Astrocyte of the spinal cord (primary cell): ENCODE data around the gene TRMT112.
A peak's percentile ranks its signal among the peaks of the same experiment; 100 is the strongest.

ENCODE experiments used
- DNase-seq: peaks from one replicate; pipeline ENCODE4 v3.0.0; 2011; ENCODE audit warnings: low read depth, low spot score
- H3K4me3 ChIP-seq: 2 replicates; pipeline ENCODE4 v1.5.1; 2011; ENCODE audit warnings: low read depth, mild to moderate bottlenecking, low read length, moderate library complexity
- CTCF ChIP-seq: IDR thresholded peaks from 2 replicates; pipeline ENCODE4 v1.5.1; 2012; ENCODE audit warnings: low read depth, mild to moderate bottlenecking, low read length, inconsistent platforms
- in situ Hi-C: cut with HindIII; loops from 2 replicates; pipeline ENCODE4 v1.10.0; 2017; ENCODE audit warnings: low sequenced_read_pairs

TRMT112 gene

DNA sequence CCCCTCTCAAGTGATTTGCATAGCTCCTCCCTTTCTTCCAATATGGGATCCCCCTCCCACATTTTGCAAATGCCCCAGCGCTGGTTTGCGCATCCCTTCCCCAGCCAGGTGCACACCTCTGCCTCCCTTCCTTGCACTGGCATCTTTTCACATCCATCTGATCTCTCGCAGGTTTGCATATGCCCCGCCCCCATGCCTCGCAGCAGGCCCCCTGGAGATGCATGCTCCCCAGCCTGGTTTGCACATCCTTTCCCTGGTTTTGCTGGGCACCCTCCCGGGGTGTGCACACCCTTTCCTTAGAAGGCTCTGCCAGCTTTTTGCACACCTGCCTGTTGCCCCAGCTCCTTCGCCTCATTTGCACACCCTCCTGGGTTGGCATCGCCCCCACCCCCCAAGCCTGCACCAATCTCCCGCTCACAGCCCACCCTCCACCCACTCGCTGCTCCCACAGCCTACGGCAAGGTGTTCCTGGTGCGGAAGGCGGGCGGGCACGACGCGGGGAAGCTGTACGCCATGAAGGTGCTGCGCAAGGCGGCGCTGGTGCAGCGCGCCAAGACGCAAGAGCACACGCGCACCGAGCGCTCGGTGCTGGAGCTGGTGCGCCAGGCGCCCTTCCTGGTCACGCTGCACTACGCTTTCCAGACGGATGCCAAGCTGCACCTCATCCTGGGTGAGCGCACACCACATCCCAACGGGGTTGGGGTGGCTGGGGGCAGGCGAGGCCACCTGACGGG, 42.5 kb upstream of the TRMT112 start:
- in situ Hi-C loops = no loop called here
- TF ChIP-seq CTCF = no peak
- no peak for DNase-seq
- peak overlapping the region; percentile 56 for H3K4me3 ChIP-seq

GRCh38 chr11:64358907-64359711, 41.8 kb upstream of the TRMT112 start, which contains the start of gene RPS6KA4:
TSS of gene RPS6KA4 (plus strand) at chr11:64359162. CDS start at chr11:64359236, 74 bp downstream.
- no peak for TF ChIP-seq CTCF
- in situ Hi-C loops = no loop called here
- H3K4me3 ChIP-seq = peak within 1 kb of the TSS; percentile 56
- DNase-seq = peak; percentile 58

DNA sequence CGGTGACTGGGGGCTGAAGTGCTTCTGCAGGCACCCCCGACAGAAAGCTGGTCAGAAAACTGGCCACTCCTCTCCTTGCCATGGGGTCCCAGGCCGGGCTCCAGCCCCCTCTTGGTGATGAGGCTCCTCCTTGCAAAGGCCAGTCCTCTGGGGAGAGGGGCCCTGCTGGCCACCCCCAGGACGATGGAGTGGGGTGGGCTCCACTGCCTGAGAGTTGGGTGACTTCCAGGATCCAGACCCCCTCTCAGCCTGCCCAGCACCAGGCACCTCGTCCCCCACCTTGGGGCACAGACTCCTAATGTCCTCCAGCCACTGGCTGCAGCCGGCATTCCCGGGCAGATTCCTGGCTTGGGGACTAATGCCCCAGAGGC, 41.2 kb upstream of the TRMT112 start:
- in situ Hi-C loops = no loop called here
- no peak for DNase-seq
- no peak for TF ChIP-seq CTCF
- peak overlapping the region; percentile 40 for H3K4me3 ChIP-seq

DNA sequence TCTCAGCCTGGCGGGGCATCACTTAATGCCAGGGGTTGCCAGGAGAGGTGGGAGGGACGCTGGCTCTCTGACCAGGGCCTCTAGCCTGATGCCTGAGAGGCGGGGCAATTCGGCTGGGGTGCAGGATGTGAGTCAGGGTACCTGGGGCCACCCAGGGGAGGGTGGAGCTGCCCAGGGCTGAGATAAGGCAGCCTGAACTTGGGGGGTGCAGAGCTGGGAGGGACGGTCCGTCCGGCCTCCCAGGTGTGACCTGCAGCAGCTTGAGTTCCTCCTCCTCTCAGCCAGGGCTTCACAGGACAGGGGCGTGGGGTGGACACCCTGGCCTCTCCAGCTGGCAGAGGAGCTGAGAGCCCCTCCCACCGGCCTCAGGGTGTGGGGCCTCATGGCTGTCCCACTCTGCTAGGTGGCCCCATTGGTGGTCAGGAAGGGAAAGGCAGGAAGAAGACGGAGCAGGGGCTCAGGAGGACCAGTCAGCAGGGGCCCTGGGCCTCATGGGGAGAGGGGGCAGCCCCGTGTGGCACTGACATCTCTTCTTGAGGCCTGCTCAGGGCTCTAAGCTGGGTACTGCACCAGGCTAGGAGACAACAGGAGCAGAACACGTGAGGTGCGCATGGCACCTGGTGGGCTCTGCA, 40.7 kb upstream of the TRMT112 start:
- DNase-seq = no peak
- in situ Hi-C loops = no loop called here
- H3K4me3 ChIP-seq = no peak overlapping the region
- TF ChIP-seq CTCF = no peak

- no peak for DNase-seq
- no peak overlapping the region for H3K4me3 ChIP-seq
- TF ChIP-seq CTCF = no peak
- in situ Hi-C loops = no loop called here
Observed at GRCh38 chr11:64357446-64357845, 40.1 kb upstream of the TRMT112 start.

DNA sequence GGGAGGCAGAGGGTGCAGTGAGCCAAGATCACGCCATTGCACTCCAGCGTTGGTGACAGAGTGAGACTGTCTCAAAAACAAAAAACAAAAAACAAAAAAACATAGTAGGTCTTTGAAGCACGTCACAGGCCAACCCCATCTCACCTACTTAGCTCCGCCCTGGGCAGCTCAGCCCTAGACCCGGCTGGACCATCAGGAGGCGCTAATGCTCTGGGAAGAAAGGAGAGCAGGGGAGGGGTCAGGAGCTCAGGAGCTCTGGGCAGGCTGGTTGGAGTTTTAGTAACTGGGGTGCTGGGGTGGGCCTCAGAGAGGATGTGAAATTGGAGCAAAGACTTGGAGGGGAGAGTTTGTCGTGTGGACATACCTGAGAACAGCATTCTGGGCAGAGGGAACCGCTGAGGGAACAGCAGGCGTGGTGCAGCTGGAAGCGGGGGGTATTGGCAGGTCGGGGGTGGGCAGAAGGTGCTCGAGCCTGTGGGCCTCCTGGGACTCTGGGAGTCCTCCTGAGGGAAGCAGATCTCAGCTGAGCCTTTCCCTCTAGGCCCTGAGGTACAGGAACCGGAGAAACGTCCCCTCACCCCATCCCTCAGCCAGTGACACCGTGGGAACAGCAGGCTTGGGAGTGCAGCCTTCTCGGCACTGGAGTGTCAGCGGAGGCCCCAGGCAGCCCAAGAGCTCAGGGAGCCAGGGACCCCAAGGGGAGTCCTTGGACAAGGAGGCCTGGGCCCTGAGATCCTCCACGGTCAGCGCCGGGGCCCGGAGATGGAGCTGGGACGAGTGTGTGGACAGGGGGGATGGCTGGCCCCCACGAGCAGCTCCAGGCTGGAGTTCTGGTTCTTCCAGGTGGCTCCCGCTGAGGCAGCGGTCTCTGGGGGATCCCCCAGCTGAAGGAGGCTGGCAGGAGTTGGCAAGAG, 39.4 kb upstream of the TRMT112 start:
- DNase-seq = peak; percentile 38
- TF ChIP-seq CTCF = peak; percentile 60
- in situ Hi-C loops = no loop called here
- H3K4me3 ChIP-seq = no peak overlapping the region
